WERI-Rb-1 (cell line): ENCODE results near the gene LPGAT1.

ENCODE experiments used
- DNase-seq: peaks from one replicate; pipeline ENCODE4 v3.0.0-alpha.2; 2020
- H3K27ac ChIP-seq: fragments of 250-450 bp; sonication (Bioruptor Pico); 2 replicates; pipeline ENCODE4 v1.5.1; 2020; ENCODE audit warnings: mild to moderate bottlenecking, moderate library complexity
- H3K27me3 ChIP-seq: fragments of 250-450 bp; sonication (Bioruptor Pico); 2 replicates; pipeline ENCODE4 v1.5.1; 2021; ENCODE audit warnings: mild to moderate bottlenecking, low read depth, moderate library complexity; ENCODE audit not compliant: insufficient read depth, severe bottlenecking
- H3K36me3 ChIP-seq: fragments of 250-450 bp; sonication (Bioruptor Pico); 2 replicates; pipeline ENCODE4 v1.5.1; 2020; ENCODE audit warnings: mild to moderate bottlenecking, moderate library complexity
- H3K4me3 ChIP-seq: 2 replicates; pipeline ENCODE4 v1.5.1; 2011; ENCODE audit warnings: low read depth, mild to moderate bottlenecking, control low read depth, low read length
- H3K9me3 ChIP-seq: fragments of 250-450 bp; sonication (Bioruptor Pico); 2 replicates; pipeline ENCODE4 v1.5.1; 2021; ENCODE audit warnings: mild to moderate bottlenecking, moderate library complexity; ENCODE audit not compliant: severe bottlenecking
- CTCF ChIP-seq: IDR thresholded peaks from 2 replicates; pipeline ENCODE4 v1.5.1; 2011; ENCODE audit warnings: low read depth, mild to moderate bottlenecking, control low read depth, inconsistent platforms, low read length

LPGAT1 gene

GRCh38 chr1:211734791-211735190, 95.8 kb downstream of the LPGAT1 start:
- no peaks in the 10 kb centered on the region for H3K36me3 ChIP-seq
- peaks cover 2% of the 10 kb centered on the region for H3K9me3 ChIP-seq

GRCh38 chr1:211734359-211734758, 96.2 kb downstream of the LPGAT1 start:
- no peak for DNase-seq
- Histone ChIP-seq H3K36me3 (no peaks in the 10 kb centered on the region), H3K27me3 (no peaks in the 10 kb centered on the region), H3K27ac (no peak overlapping the region), H3K4me3 (no peak overlapping the region), H3K9me3 (peaks cover 2% of the 10 kb centered on the region)
- no peak for TF ChIP-seq CTCF

More at GRCh38 chr1:211734791-211735190, 95.8 kb downstream of the LPGAT1 start:
- H3K4me3 ChIP-seq, result no peak overlapping the region
- DNase-seq, result no peak
- no peak for TF ChIP-seq CTCF
- no peak overlapping the region for H3K27ac ChIP-seq
- H3K27me3 ChIP-seq, result no peaks in the 10 kb centered on the region

GRCh38 chr1:211732293-211732980, 98.1 kb downstream of the LPGAT1 start:
- Histone ChIP-seq H3K36me3 (no peaks in the 10 kb centered on the region), H3K27me3 (no peaks in the 10 kb centered on the region), H3K27ac (no peak overlapping the region), H3K4me3 (no peak overlapping the region), H3K9me3 (peaks cover 2% of the 10 kb centered on the region)
- DNase-seq, result no peak
- TF ChIP-seq CTCF, result no peak

- Histone ChIP-seq H3K27me3 (no peaks in the 10 kb centered on the region), H3K9me3 (peaks cover 2% of the 10 kb centered on the region), H3K36me3 (no peaks in the 10 kb centered on the region), H3K27ac (peak overlapping the region; percentile 14; the same call in 1 of the 2 replicates), H3K4me3 (no peak overlapping the region)
- no peak for DNase-seq
- TF ChIP-seq CTCF, result no peak
Observed at GRCh38 chr1:211731456-211732292, 98.9 kb downstream of the LPGAT1 start.

GRCh38 chr1:211730347-211730746, 100.2 kb downstream of the LPGAT1 start:
- H3K27ac ChIP-seq, result no peak overlapping the region
- DNase-seq, result no peak

More at GRCh38 chr1:211730347-211730746, 100.2 kb downstream of the LPGAT1 start:
- peaks cover 2% of the 10 kb centered on the region for H3K9me3 ChIP-seq
- H3K4me3 ChIP-seq, result no peak overlapping the region
- no peak for TF ChIP-seq CTCF
- H3K36me3 ChIP-seq, result no peaks in the 10 kb centered on the region
- no peaks in the 10 kb centered on the region for H3K27me3 ChIP-seq
